ENCODE results near the gene SH3BGR. TPM values are rescaled to one million over a fixed set of nuclear protein-coding genes. Genes with fewer than 3 reads are reported as not detected.

The SH3BGR gene
- total and polyA plus RNA-seq, 2 of the 8 experiments (the other 6 are each of a cell fraction or from before 2014, with no cell fraction given): 2.1 to 5.9 TPM

GRCh38 chr21:39452970-39453342, 1.2 kb downstream of the SH3BGR start:
- H3K9ac ChIP-seq (replicated peaks in 1 of 4; ENCODE audit: extremely low read depth in 1 of 4, low read depth in 3 of 4, low read length in 3 of 4): no peak overlapping the region
- no peak overlapping the region for H4K8ac ChIP-seq (ENCODE audit: extremely low read depth, insufficient read depth, low read length)
- peaks cover 0 to 6% (median 0%) of the 10 kb centered on the region in 4 experiments; a peak in 4 of 7 replicates for H3K4me1 ChIP-seq (replicated peaks in 1 of 4; ENCODE audit: control insufficient read depth in 3 of 4, insufficient read depth in 4 of 4, low read length in 3 of 4)
- H2BK12ac ChIP-seq (ENCODE audit: low read depth, low read length): no peak overlapping the region
- no peak overlapping the region for H2AK5ac ChIP-seq (ENCODE audit: low read depth, low read length)
- no peak overlapping the region for H4K91ac ChIP-seq (replicated peaks; ENCODE audit: insufficient read length, low read length)
- H2BK15ac ChIP-seq (ENCODE audit: low read length): no peak overlapping the region
- no peak overlapping the region for H2BK20ac ChIP-seq (ENCODE audit: low read length)
- H3K23ac ChIP-seq (ENCODE audit: insufficient read length): no peak overlapping the region
- no peak overlapping the region for H3K27ac ChIP-seq (ENCODE audit: low read depth, low read length)
- no peak overlapping the region for H4K5ac ChIP-seq (ENCODE audit: insufficient read length, low read depth, low read length)
- DNase-seq (ENCODE audit: low read depth in 1 of 2, low spot score in 2 of 2): no peak
- no peaks in the 10 kb centered on the region for H4K20me1 ChIP-seq (replicated peaks in 1 of 2; ENCODE audit: control insufficient read depth in 1 of 2, insufficient read depth in 2 of 2, low read length in 2 of 2)
- POLR2A ChIA-PET (ENCODE audit: partially characterized antibody): no interaction called here
- H3K4me3 ChIP-seq (ENCODE audit: extremely low read depth in 1 of 4, insufficient read depth in 2 of 4, low read depth in 3 of 4, low read length in 4 of 4): no peak overlapping the region
- H2BK5ac ChIP-seq (ENCODE audit: low read depth, low read length): no peak overlapping the region
- no peak overlapping the region for H2BK120ac ChIP-seq (replicated peaks; ENCODE audit: low read depth, low read length)
- no peaks in the 10 kb centered on the region; the same call in 1 of the 2 replicates for H3K23me2 ChIP-seq (ENCODE audit: low read depth, low read length)
- H3K56ac ChIP-seq (replicated peaks; ENCODE audit: insufficient read length, low read depth, low read length): no peak overlapping the region
- H2AFZ ChIP-seq (ENCODE audit: low read length): no peak overlapping the region
- FAIRE-seq: no peak
- 86% methylated on average over 6 of the region's 6 CpGs; no CpG with 5 or more reads in 1 of the 2 experiments for WGBS, 2 experiments (ENCODE audit: extremely low coverage in 1 of 2, insufficient coverage in 1 of 2, insufficient read length in 1 of 2, insufficient replicate concordance in 2 of 2, low coverage in 1 of 2, low lambda C conversion rate in 2 of 2, missing lambda C conversion rate in 1 of 2)
- H3K4ac ChIP-seq (replicated peaks; ENCODE audit: insufficient read length, low read depth, low read length): no peak overlapping the region
- H3K18ac ChIP-seq (ENCODE audit: extremely low read depth, low read length): no peak overlapping the region
- H3K27me3 ChIP-seq (replicated peaks in 1 of 4; ENCODE audit: control insufficient read depth in 3 of 4, extremely low read depth in 1 of 4, insufficient read depth in 3 of 4, low read length in 3 of 4): no peaks in the 10 kb centered on the region
- no peaks in the 10 kb centered on the region for H3K36me3 ChIP-seq (ENCODE audit: control insufficient read depth in 2 of 4, insufficient read depth in 4 of 4, low read length in 3 of 4)
- H3K4me2 ChIP-seq (ENCODE audit: insufficient read depth in 1 of 2, low read depth in 2 of 2, low read length in 2 of 2): no peak overlapping the region; a peak in 1 of 4 replicates
- no peaks in the 10 kb centered on the region for H3K79me1 ChIP-seq (ENCODE audit: low read depth, low read length)
- CTCF ChIA-PET (ENCODE audit: partially characterized antibody): interaction anchor here (0.5 to 1.3 kb wide), 3 partner anchors 12 to 188 kb away, joined by 3 to 4 read pairs (median 3); no protein-coding TSS in a partner anchor
- no peaks in the 10 kb centered on the region for H3K9me3 ChIP-seq (ENCODE audit: insufficient read depth in 2 of 2, low read depth in 1 of 2, low read length in 1 of 2)
- H3K79me2 ChIP-seq (ENCODE audit: control insufficient read depth in 1 of 2, insufficient read depth in 2 of 2, low read length in 2 of 2): no peaks in the 10 kb centered on the region
- H3K14ac ChIP-seq (ENCODE audit: insufficient read length): no peak overlapping the region
- TF ChIP-seq USF2 (IDR thresholded peaks at IDR 0.05; ENCODE audit: low read length) (no peak), PHF8 (conservative IDR thresholded peaks at IDR 0.05; ENCODE audit: low read depth, low read length) (no peak), CTCF (IDR thresholded peaks at IDR 0.05; ENCODE audit: control extremely low read depth in 1 of 3, insufficient read depth in 1 of 3, low read depth in 1 of 3, low read length in 3 of 3) (no peak), TAF1 (IDR thresholded peaks at IDR 0.05; ENCODE audit: low read depth, low read length) (no peak), KDM1A (IDR thresholded peaks at IDR 0.05; ENCODE audit: borderline replicate concordance, low read length) (no peak), FOSL1 (IDR thresholded peaks at IDR 0.05; ENCODE audit: insufficient read depth, low read depth, low read length) (no peak), HDAC2 (IDR thresholded peaks at IDR 0.05; ENCODE audit: borderline replicate concordance in 1 of 2, low read depth in 2 of 2, low read length in 2 of 2) (no peak), CREB1 (IDR thresholded peaks at IDR 0.05) (no peak), POU5F1 (IDR thresholded peaks at IDR 0.05; ENCODE audit: low read depth, low read length) (no peak), GTF2F1 (IDR thresholded peaks at IDR 0.05; ENCODE audit: borderline replicate concordance, low read depth, low read length) (no peak)
